ENCODE data around the gene COL4A2. TPM values are rescaled to one million over a fixed set of nuclear protein-coding genes. Genes with fewer than 3 reads are reported as not detected.

COL4A2 gene
- total RNA-seq, 4 donors from 2014 or later = 97.6 to 193 (median 131) TPM

GRCh38 chr13:110477706-110478245, 170.7 kb downstream of the COL4A2 start:
- Histone ChIP-seq H3K4me3 (replicated peaks in 1 of 3) (no peak overlapping the region), H3K27me3 (no peaks in the 10 kb centered on the region), H3K4me1 (no peaks in the 10 kb centered on the region), H3K27ac (no peak overlapping the region), H3K9me3 (no peaks in the 10 kb centered on the region), H3K36me3 (peaks cover 34 to 53% of the 10 kb centered on the region in 2 donors)
- WGBS, 2 donors = 82 to 85% methylated on average over 4 of the region's 4 CpGs
- intact Hi-C loops (cut with DNase I) = no loop called here
- TF ChIP-seq, protein P1, sequence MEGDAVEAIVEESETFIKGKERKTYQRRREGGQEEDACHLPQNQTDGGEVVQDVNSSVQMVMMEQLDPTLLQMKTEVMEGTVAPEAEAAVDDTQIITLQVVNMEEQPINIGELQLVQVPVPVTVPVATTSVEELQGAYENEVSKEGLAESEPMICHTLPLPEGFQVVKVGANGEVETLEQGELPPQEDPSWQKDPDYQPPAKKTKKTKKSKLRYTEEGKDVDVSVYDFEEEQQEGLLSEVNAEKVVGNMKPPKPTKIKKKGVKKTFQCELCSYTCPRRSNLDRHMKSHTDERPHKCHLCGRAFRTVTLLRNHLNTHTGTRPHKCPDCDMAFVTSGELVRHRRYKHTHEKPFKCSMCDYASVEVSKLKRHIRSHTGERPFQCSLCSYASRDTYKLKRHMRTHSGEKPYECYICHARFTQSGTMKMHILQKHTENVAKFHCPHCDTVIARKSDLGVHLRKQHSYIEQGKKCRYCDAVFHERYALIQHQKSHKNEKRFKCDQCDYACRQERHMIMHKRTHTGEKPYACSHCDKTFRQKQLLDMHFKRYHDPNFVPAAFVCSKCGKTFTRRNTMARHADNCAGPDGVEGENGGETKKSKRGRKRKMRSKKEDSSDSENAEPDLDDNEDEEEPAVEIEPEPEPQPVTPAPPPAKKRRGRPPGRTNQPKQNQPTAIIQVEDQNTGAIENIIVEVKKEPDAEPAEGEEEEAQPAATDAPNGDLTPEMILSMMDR (IDR thresholded peaks at IDR 0.05) = no peak
- no peak for TF ChIP-seq POLR2A (IDR thresholded peaks at IDR 0.05)
- no peak for DNase-seq

GRCh38 chr13:110478405-110479214, 171.5 kb downstream of the COL4A2 start:
- H3K36me3 ChIP-seq = peaks cover 35 to 52% of the 10 kb centered on the region in 2 donors
- no peak for DNase-seq
- 95 to 96% methylated on average over 16 of the region's 16 CpGs for WGBS, 2 donors
- no peak overlapping the region for H3K4me3 ChIP-seq (replicated peaks in 1 of 3)
- no peak overlapping the region for H3K27ac ChIP-seq
- no peaks in the 10 kb centered on the region for H3K27me3 ChIP-seq
- intact Hi-C loops (cut with DNase I) = no loop called here
- no peaks in the 10 kb centered on the region for H3K4me1 ChIP-seq
- H3K9me3 ChIP-seq = no peaks in the 10 kb centered on the region
- TF ChIP-seq, protein P1 (IDR thresholded peaks at IDR 0.05) = no peak
- TF ChIP-seq POLR2A (IDR thresholded peaks at IDR 0.05) = no peak

DNA sequence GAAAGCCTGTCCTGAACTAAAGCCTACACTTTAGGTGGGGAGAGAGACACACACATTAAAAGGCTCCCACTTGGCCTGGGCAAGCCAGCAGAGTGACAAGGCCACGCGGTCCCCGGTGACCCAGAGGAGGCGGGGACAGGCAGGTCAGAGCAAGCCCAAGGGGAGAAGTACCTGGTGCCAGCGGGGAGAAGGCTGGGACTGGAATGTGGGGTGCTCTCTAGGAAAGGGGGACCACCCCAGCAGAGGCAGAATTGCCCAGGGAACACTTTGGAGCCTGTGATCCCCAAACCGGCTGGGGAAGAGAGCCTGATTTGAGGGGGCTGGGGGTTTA, 172.1 kb downstream of the COL4A2 start:
- DNase-seq = no peak
- Histone ChIP-seq H3K36me3 (peaks cover 36 to 53% of the 10 kb centered on the region in 2 donors), H3K27me3 (no peaks in the 10 kb centered on the region), H3K27ac (no peak overlapping the region), H3K4me3 (replicated peaks in 1 of 3) (no peak overlapping the region), H3K9me3 (no peaks in the 10 kb centered on the region), H3K4me1 (no peaks in the 10 kb centered on the region)
- TF ChIP-seq POLR2A (IDR thresholded peaks at IDR 0.05) = no peak
- TF ChIP-seq, protein P1 (IDR thresholded peaks at IDR 0.05) = no peak
- intact Hi-C loops (cut with DNase I) = no loop called here
- 81 to 94% methylated on average over 6 of the region's 6 CpGs for WGBS, 2 donors

DNA sequence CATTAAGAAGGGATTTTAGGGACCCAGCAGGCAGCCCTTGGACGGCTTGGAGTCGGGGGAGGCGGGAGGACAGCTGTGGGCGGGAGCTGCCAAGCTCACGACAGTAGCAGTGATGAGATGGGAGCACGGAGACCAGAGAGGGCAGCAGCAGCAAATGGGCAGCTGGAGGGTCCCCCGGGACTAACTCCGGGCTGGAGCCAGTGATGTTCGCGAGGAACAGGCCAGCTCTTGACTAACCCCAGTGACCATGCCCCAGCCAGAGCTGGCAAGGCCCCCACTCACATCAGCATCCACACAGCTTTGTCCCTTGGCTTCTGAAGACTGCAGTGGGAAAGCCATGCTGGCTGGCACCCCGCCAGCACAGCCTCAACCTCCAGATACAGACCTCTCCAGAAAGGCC, 172.6 kb downstream of the COL4A2 start:
- no peak overlapping the region for H3K4me3 ChIP-seq (replicated peaks in 1 of 3)
- TF ChIP-seq, protein P1 (IDR thresholded peaks at IDR 0.05) = no peak
- TF ChIP-seq POLR2A (IDR thresholded peaks at IDR 0.05) = no peak
- no peaks in the 10 kb centered on the region for H3K9me3 ChIP-seq
- intact Hi-C loops (cut with DNase I) = no loop called here
- no peak for DNase-seq
- no peaks in the 10 kb centered on the region for H3K4me1 ChIP-seq
- 79 to 82% methylated on average over 9 to 10 of the region's 11 CpGs for WGBS, 2 donors
- H3K36me3 ChIP-seq = peaks cover 36 to 53% of the 10 kb centered on the region in 2 donors
- no peaks in the 10 kb centered on the region for H3K27me3 ChIP-seq
- no peak overlapping the region for H3K27ac ChIP-seq

- Histone ChIP-seq H3K27ac (no peak overlapping the region), H3K9me3 (no peaks in the 10 kb centered on the region), H3K36me3 (peaks cover 35 to 53% of the 10 kb centered on the region in 2 donors), H3K4me3 (replicated peaks in 1 of 3) (no peak overlapping the region), H3K4me1 (no peaks in the 10 kb centered on the region), H3K27me3 (no peaks in the 10 kb centered on the region)
- DNase-seq = no peak
- intact Hi-C loops (cut with DNase I) = no loop called here
- 83 to 87% methylated on average over 4 to 5 of the region's 5 CpGs for WGBS, 2 donors
- TF ChIP-seq, protein P1 (IDR thresholded peaks at IDR 0.05) = no peak
- no peak for TF ChIP-seq POLR2A (IDR thresholded peaks at IDR 0.05)
Measured at GRCh38 chr13:110480161-110480560, 173.1 kb downstream of the COL4A2 start.
